ENCODE measurements around the gene SLC35F3. TPM values are rescaled to one million over a fixed set of nuclear protein-coding genes. Genes with fewer than 3 reads are reported as not detected.

SLC35F3 gene
- total RNA-seq, 1 experiment from 2014 or later, result not detected

- Histone ChIP-seq H3K9ac (ENCODE audit: low read length) (no peak overlapping the region), H3K36me3 (ENCODE audit: insufficient read depth, low read length) (no peaks in the 10 kb centered on the region), H3K4me1 (ENCODE audit: low read length) (no peaks in the 10 kb centered on the region), H4K20me1 (ENCODE audit: insufficient read depth, low read depth, low read length) (no peaks in the 10 kb centered on the region), H3K79me2 (ENCODE audit: low read length) (no peaks in the 10 kb centered on the region), H3K4me2 (ENCODE audit: low read depth, low read length, poor library complexity, severe bottlenecking) (no peak overlapping the region), H3K4me3 (ENCODE audit: low read length) (no peak overlapping the region), H3K9me2 (replicated peaks; ENCODE audit: insufficient read depth, low read length) (no peaks in the 10 kb centered on the region), H2AFZ (ENCODE audit: low read length) (no peak overlapping the region), H3K27ac (ENCODE audit: low read length) (no peak overlapping the region), H3K27me3 (ENCODE audit: low read length) (no peaks in the 10 kb centered on the region), H3K9me3 (ENCODE audit: low read length) (no peaks in the 10 kb centered on the region)
- DNase-seq, result no peak
Observed at GRCh38 chr1:234186037-234186688, 281.7 kb downstream of the SLC35F3 start.

- Histone ChIP-seq H4K20me1 (ENCODE audit: insufficient read depth, low read depth, low read length) (no peaks in the 10 kb centered on the region), H3K79me2 (ENCODE audit: low read length) (no peaks in the 10 kb centered on the region), H3K9ac (ENCODE audit: low read length) (no peak overlapping the region), H3K4me2 (ENCODE audit: low read depth, low read length, poor library complexity, severe bottlenecking) (no peak overlapping the region), H3K36me3 (ENCODE audit: insufficient read depth, low read length) (no peaks in the 10 kb centered on the region), H3K9me3 (ENCODE audit: low read length) (no peaks in the 10 kb centered on the region), H3K4me3 (ENCODE audit: low read length) (no peak overlapping the region), H3K4me1 (ENCODE audit: low read length) (no peaks in the 10 kb centered on the region), H2AFZ (ENCODE audit: low read length) (no peak overlapping the region), H3K9me2 (replicated peaks; ENCODE audit: insufficient read depth, low read length) (no peaks in the 10 kb centered on the region), H3K27me3 (ENCODE audit: low read length) (no peaks in the 10 kb centered on the region), H3K27ac (ENCODE audit: low read length) (no peak overlapping the region)
- DNase-seq, result peak; percentile 64
Observed at GRCh38 chr1:234188454-234188792, 283.9 kb downstream of the SLC35F3 start.

GRCh38 chr1:234197839-234198238 lies 293.4 kb downstream of the SLC35F3 start:
- no peaks in the 10 kb centered on the region for H3K36me3 ChIP-seq (ENCODE audit: insufficient read depth, low read length)
- H3K4me3 ChIP-seq (ENCODE audit: low read length), result no peak overlapping the region
- H2AFZ ChIP-seq (ENCODE audit: low read length), result no peak overlapping the region
- H3K27ac ChIP-seq (ENCODE audit: low read length), result no peak overlapping the region
- no peaks in the 10 kb centered on the region for H4K20me1 ChIP-seq (ENCODE audit: insufficient read depth, low read depth, low read length)
- no peaks in the 10 kb centered on the region for H3K4me1 ChIP-seq (ENCODE audit: low read length)
- no peaks in the 10 kb centered on the region for H3K79me2 ChIP-seq (ENCODE audit: low read length)
- no peaks in the 10 kb centered on the region for H3K9me3 ChIP-seq (ENCODE audit: low read length)
- H3K27me3 ChIP-seq (ENCODE audit: low read length), result no peaks in the 10 kb centered on the region
- no peaks in the 10 kb centered on the region for H3K9me2 ChIP-seq (replicated peaks; ENCODE audit: insufficient read depth, low read length)
- no peak overlapping the region for H3K4me2 ChIP-seq (ENCODE audit: low read depth, low read length, poor library complexity, severe bottlenecking)
- H3K9ac ChIP-seq (ENCODE audit: low read length), result no peak overlapping the region
- DNase-seq, result no peak

- Histone ChIP-seq H3K9me3 (ENCODE audit: low read length) (no peaks in the 10 kb centered on the region), H3K4me1 (ENCODE audit: low read length) (no peaks in the 10 kb centered on the region), H3K9me2 (replicated peaks; ENCODE audit: insufficient read depth, low read length) (no peaks in the 10 kb centered on the region), H3K4me3 (ENCODE audit: low read length) (no peak overlapping the region), H3K27ac (ENCODE audit: low read length) (no peak overlapping the region), H3K36me3 (ENCODE audit: insufficient read depth, low read length) (no peaks in the 10 kb centered on the region), H3K27me3 (ENCODE audit: low read length) (no peaks in the 10 kb centered on the region), H3K4me2 (ENCODE audit: low read depth, low read length, poor library complexity, severe bottlenecking) (no peak overlapping the region), H3K9ac (ENCODE audit: low read length) (no peak overlapping the region), H2AFZ (ENCODE audit: low read length) (no peak overlapping the region), H3K79me2 (ENCODE audit: low read length) (no peaks in the 10 kb centered on the region), H4K20me1 (ENCODE audit: insufficient read depth, low read depth, low read length) (no peaks in the 10 kb centered on the region)
- DNase-seq, result no peak
Observed at GRCh38 chr1:234199476-234200127, 295.1 kb downstream of the SLC35F3 start.

GRCh38 chr1:234200566-234200965 lies 296.1 kb downstream of the SLC35F3 start:
- H3K27ac ChIP-seq (ENCODE audit: low read length), result no peak overlapping the region
- H3K27me3 ChIP-seq (ENCODE audit: low read length), result no peaks in the 10 kb centered on the region
- H3K36me3 ChIP-seq (ENCODE audit: insufficient read depth, low read length), result no peaks in the 10 kb centered on the region
- no peak overlapping the region for H3K9ac ChIP-seq (ENCODE audit: low read length)
- no peaks in the 10 kb centered on the region for H3K9me2 ChIP-seq (replicated peaks; ENCODE audit: insufficient read depth, low read length)
- DNase-seq, result no peak
- H3K4me3 ChIP-seq (ENCODE audit: low read length), result no peak overlapping the region
- no peak overlapping the region for H3K4me2 ChIP-seq (ENCODE audit: low read depth, low read length, poor library complexity, severe bottlenecking)
- no peak overlapping the region for H2AFZ ChIP-seq (ENCODE audit: low read length)
- H3K9me3 ChIP-seq (ENCODE audit: low read length), result no peaks in the 10 kb centered on the region
- no peaks in the 10 kb centered on the region for H4K20me1 ChIP-seq (ENCODE audit: insufficient read depth, low read depth, low read length)
- H3K79me2 ChIP-seq (ENCODE audit: low read length), result no peaks in the 10 kb centered on the region
- no peaks in the 10 kb centered on the region for H3K4me1 ChIP-seq (ENCODE audit: low read length)

- Histone ChIP-seq H3K79me2 (ENCODE audit: low read length) (no peaks in the 10 kb centered on the region), H4K20me1 (ENCODE audit: insufficient read depth, low read depth, low read length) (no peaks in the 10 kb centered on the region), H3K36me3 (ENCODE audit: insufficient read depth, low read length) (no peaks in the 10 kb centered on the region), H2AFZ (ENCODE audit: low read length) (no peak overlapping the region), H3K4me2 (ENCODE audit: low read depth, low read length, poor library complexity, severe bottlenecking) (no peak overlapping the region), H3K9me2 (replicated peaks; ENCODE audit: insufficient read depth, low read length) (no peaks in the 10 kb centered on the region), H3K9ac (ENCODE audit: low read length) (no peak overlapping the region), H3K4me3 (ENCODE audit: low read length) (no peak overlapping the region), H3K9me3 (ENCODE audit: low read length) (no peaks in the 10 kb centered on the region), H3K27me3 (ENCODE audit: low read length) (no peaks in the 10 kb centered on the region), H3K4me1 (ENCODE audit: low read length) (no peaks in the 10 kb centered on the region), H3K27ac (ENCODE audit: low read length) (no peak overlapping the region)
- no peak for DNase-seq
Observed at GRCh38 chr1:234201600-234201999, 297.1 kb downstream of the SLC35F3 start.

- Histone ChIP-seq H4K20me1 (ENCODE audit: insufficient read depth, low read depth, low read length) (no peaks in the 10 kb centered on the region), H3K4me2 (ENCODE audit: low read depth, low read length, poor library complexity, severe bottlenecking) (no peak overlapping the region), H2AFZ (ENCODE audit: low read length) (no peak overlapping the region), H3K9me3 (ENCODE audit: low read length) (no peaks in the 10 kb centered on the region), H3K9ac (ENCODE audit: low read length) (no peak overlapping the region), H3K9me2 (replicated peaks; ENCODE audit: insufficient read depth, low read length) (no peaks in the 10 kb centered on the region), H3K27me3 (ENCODE audit: low read length) (no peaks in the 10 kb centered on the region), H3K4me1 (ENCODE audit: low read length) (no peaks in the 10 kb centered on the region), H3K79me2 (ENCODE audit: low read length) (no peaks in the 10 kb centered on the region), H3K4me3 (ENCODE audit: low read length) (no peak overlapping the region), H3K36me3 (ENCODE audit: insufficient read depth, low read length) (no peaks in the 10 kb centered on the region), H3K27ac (ENCODE audit: low read length) (no peak overlapping the region)
- DNase-seq, result no peak
Observed at GRCh38 chr1:234205966-234206365, 301.5 kb downstream of the SLC35F3 start.

GRCh38 chr1:234206651-234207284 lies 302.3 kb downstream of the SLC35F3 start:
- Histone ChIP-seq H3K9me3 (ENCODE audit: low read length) (no peaks in the 10 kb centered on the region), H3K79me2 (ENCODE audit: low read length) (no peaks in the 10 kb centered on the region), H4K20me1 (ENCODE audit: insufficient read depth, low read depth, low read length) (no peaks in the 10 kb centered on the region), H2AFZ (ENCODE audit: low read length) (no peak overlapping the region), H3K27me3 (ENCODE audit: low read length) (no peaks in the 10 kb centered on the region), H3K27ac (ENCODE audit: low read length) (no peak overlapping the region), H3K4me3 (ENCODE audit: low read length) (no peak overlapping the region), H3K4me1 (ENCODE audit: low read length) (no peaks in the 10 kb centered on the region), H3K36me3 (ENCODE audit: insufficient read depth, low read length) (no peaks in the 10 kb centered on the region), H3K4me2 (ENCODE audit: low read depth, low read length, poor library complexity, severe bottlenecking) (no peak overlapping the region), H3K9me2 (replicated peaks; ENCODE audit: insufficient read depth, low read length) (no peaks in the 10 kb centered on the region), H3K9ac (ENCODE audit: low read length) (no peak overlapping the region)
- no peak for DNase-seq

Data from Karpas-422 (cell line).